ENCODE results near the gene TIGAR. TPM values are rescaled to one million over a fixed set of nuclear protein-coding genes. Genes with fewer than 3 reads are reported as not detected.

The TIGAR gene
- total RNA-seq, 2 experiments from 2014 or later, result 11.8 to 12.8 TPM

DNA sequence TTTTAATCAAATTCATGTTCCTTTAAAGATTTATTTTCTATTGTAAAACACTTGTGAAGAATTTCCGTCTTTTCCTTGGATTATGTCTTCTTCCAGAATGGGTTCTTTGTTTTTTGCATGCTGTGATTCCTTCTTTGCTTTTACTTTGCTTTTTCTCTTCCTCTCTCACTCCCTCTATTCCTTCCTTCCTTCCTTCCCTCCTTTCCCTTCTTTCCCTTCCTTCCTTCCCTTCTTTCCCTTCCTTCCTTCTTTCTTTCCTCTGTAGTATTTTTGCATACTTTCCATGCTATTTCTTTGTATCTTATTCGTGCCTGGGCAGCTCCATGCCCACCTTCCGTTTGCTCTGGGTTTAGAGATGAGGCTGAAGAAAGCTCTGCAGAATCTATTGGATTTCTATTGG, 80.1 kb downstream of the TIGAR start:
- H3K9me3 Mint-ChIP-seq, result no peaks in the 10 kb centered on the region

DNA sequence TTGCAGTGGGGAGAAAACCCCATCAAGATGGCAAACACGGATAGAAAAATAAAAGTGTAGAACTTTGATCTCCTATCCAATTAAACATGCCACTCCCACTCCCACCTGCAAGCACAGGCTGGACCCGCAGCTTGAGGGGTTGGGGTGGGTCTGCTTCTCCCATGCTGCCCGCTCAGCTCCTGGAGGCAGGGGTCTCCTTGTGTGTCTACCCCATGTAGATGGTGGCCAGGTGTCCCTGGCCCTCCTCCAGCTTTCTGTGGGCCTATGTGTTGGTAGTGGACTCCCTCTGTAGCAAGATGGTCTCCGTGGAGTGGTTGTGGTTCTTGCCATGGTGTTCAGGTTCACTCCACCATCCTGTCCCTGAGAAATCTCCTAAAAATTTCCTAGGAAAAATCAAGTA, 82.0 kb downstream of the TIGAR start:
- Mint-ChIP-seq H3K27ac (no peak overlapping the region), H3K4me1 (no peaks in the 10 kb centered on the region)

More for the DNA sequence above, 80.1 kb downstream of the TIGAR start:
- Mint-ChIP-seq H3K27ac (no peak overlapping the region), H3K27me3 (peaks cover 27% of the 10 kb centered on the region), H3K36me3 (ENCODE audit: low read depth) (no peaks in the 10 kb centered on the region), H3K4me3 (no peak overlapping the region), H3K4me1 (no peaks in the 10 kb centered on the region)
- ChIA-PET CTCF (interaction anchor here (1.2 kb wide), 1 partner anchor 19 kb away, joined by 4 read pairs; no protein-coding TSS in a partner anchor), POLR2A (no interaction called here)
- DNase-seq, result no peak

More for the DNA sequence above, 82.0 kb downstream of the TIGAR start:
- Mint-ChIP-seq H3K9me3 (no peaks in the 10 kb centered on the region), H3K4me3 (no peak overlapping the region), H3K36me3 (ENCODE audit: low read depth) (no peaks in the 10 kb centered on the region), H3K27me3 (peaks cover 20% of the 10 kb centered on the region)
- no peak for DNase-seq
- ChIA-PET CTCF (no interaction called here), POLR2A (no interaction called here)

Other genes with a start within 250 kb of the TIGAR start
- gene CCND2, start 47.5 kb upstream of the TIGAR start, total RNA-seq, result 100 to 1,000 TPM; 389 to 401 TPM
- gene FGF23, start 58.5 kb downstream of the TIGAR start, total RNA-seq, result not detected
- not detected for gene FGF6, start 124.6 kb downstream of the TIGAR start, total RNA-seq
- gene RAD51AP1, start 217.7 kb downstream of the TIGAR start, total RNA-seq, result 10 to 100 TPM; 43.5 to 45.6 TPM
- gene DYRK4, start 241.0 kb downstream of the TIGAR start, total RNA-seq, result 10 to 100 TPM; 22.9 to 24.4 TPM